ENCODE measurements around the gene PDE4DIP.
"Not testable (repeated sequence)": the region's sequence is repeated elsewhere in the genome, so short reads cannot be mapped to it uniquely, and the experiment has no call there.

GRCh38 chr1:148888597-148888996 lies 44.4 kb downstream of the PDE4DIP start:
- not testable (repeated sequence) for TF ChIP-seq POLR2AphosphoS5, CTCF, POLR2A (IDR thresholded peaks at IDR 0.05)
